Measurements from ENCODE around the gene EFS.
A peak's percentile ranks its signal among the peaks of the same experiment; 100 is the strongest.

EFS gene

DNA sequence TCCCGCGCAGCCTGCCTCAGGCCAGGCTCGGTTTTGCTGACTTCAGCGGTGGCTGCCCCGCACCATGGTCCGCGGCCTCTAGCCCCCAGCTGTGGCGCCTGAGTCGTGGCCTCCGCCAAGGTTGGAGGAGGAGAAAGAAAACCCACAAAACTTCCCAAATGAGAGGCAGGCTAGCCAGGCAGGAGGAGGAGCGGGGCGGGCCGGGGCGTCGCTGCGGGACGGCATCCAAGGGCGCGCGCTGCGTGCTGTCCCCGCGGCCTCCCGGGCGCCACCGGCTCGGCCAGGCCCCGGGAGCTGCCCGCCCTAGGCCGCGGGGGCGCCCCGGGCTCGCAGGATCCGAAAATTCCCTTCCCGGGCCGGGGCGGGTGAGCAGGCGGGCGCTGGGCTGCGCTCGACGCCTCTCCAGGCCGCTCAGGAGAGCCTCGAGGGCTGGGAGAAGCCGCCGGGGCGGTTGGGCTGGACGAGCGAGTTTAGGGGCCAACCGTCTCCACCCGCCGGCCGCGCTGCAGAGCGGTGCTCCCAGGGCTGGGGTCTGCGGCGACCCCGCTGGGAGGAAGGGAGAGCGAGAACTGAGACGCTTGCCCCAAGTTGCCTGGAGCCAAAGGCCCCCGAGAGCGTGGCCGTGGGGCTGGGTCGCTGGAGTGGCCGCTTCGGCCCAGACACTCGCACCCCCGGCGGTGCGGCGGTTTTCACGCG is at the start of gene EFS:
TSS of gene EFS (minus strand) at position 137 of the 696 bp plus-strand sequence. CDS start 147 bp downstream, outside the sequence.
- Histone ChIP-seq H3K27ac (peak within 1 kb of the TSS; percentile 99), H3K4me3 (ENCODE audit: low read depth, low read length) (peak within 1 kb of the TSS; percentile 79), H3K27me3 (ENCODE audit: insufficient read depth, low read depth, severe bottlenecking) (no peaks in the 10 kb centered on the region)

GRCh38 chr14:23414254-23414653 is 49.3 kb upstream of the EFS start:
- TF ChIP-seq CTCF (IDR thresholded peaks at IDR 0.05; ENCODE audit: low read depth, low read length): no peak
- no peak overlapping the region for H3K27ac ChIP-seq
- H3K9me3 ChIP-seq (ENCODE audit: severe bottlenecking): no peaks in the 10 kb centered on the region
- H3K36me3 ChIP-seq: no peaks in the 10 kb centered on the region
- DNase-seq: no peak
- no peak overlapping the region for H3K4me3 ChIP-seq (ENCODE audit: low read depth, low read length)
- H3K27me3 ChIP-seq (ENCODE audit: insufficient read depth, low read depth, severe bottlenecking): no peaks in the 10 kb centered on the region

More for the DNA sequence above, at the start of gene EFS:
- Histone ChIP-seq H3K36me3 (peaks cover 30% of the 10 kb centered on the region), H3K9me3 (ENCODE audit: severe bottlenecking) (no peaks in the 10 kb centered on the region)
- no peak for TF ChIP-seq CTCF (IDR thresholded peaks at IDR 0.05; ENCODE audit: low read depth, low read length)
- DNase-seq: no peak

- no peak for DNase-seq
- H3K27me3 ChIP-seq (ENCODE audit: insufficient read depth, low read depth, severe bottlenecking): no peaks in the 10 kb centered on the region
- TF ChIP-seq CTCF (IDR thresholded peaks at IDR 0.05; ENCODE audit: low read depth, low read length): no peak
- H3K36me3 ChIP-seq: no peaks in the 10 kb centered on the region
- H3K4me3 ChIP-seq (ENCODE audit: low read depth, low read length): no peak overlapping the region
- no peaks in the 10 kb centered on the region for H3K9me3 ChIP-seq (ENCODE audit: severe bottlenecking)
- H3K27ac ChIP-seq: no peak overlapping the region
Measured at GRCh38 chr14:23413681-23414080, 48.7 kb upstream of the EFS start.

- Histone ChIP-seq H3K27ac (no peak overlapping the region), H3K27me3 (ENCODE audit: insufficient read depth, low read depth, severe bottlenecking) (no peaks in the 10 kb centered on the region), H3K4me3 (ENCODE audit: low read depth, low read length) (no peak overlapping the region), H3K9me3 (ENCODE audit: severe bottlenecking) (no peaks in the 10 kb centered on the region), H3K36me3 (no peaks in the 10 kb centered on the region)
- DNase-seq: no peak
- no peak for TF ChIP-seq CTCF (IDR thresholded peaks at IDR 0.05; ENCODE audit: low read depth, low read length)
Measured at GRCh38 chr14:23411563-23412525, 46.9 kb upstream of the EFS start.

GRCh38 chr14:23409966-23410635 is 45.1 kb upstream of the EFS start:
- peak; percentile 44 for DNase-seq
- no peaks in the 10 kb centered on the region for H3K36me3 ChIP-seq
- no peak overlapping the region for H3K4me3 ChIP-seq (ENCODE audit: low read depth, low read length)
- no peak for TF ChIP-seq CTCF (IDR thresholded peaks at IDR 0.05; ENCODE audit: low read depth, low read length)
- H3K9me3 ChIP-seq (ENCODE audit: severe bottlenecking): no peaks in the 10 kb centered on the region
- H3K27me3 ChIP-seq (ENCODE audit: insufficient read depth, low read depth, severe bottlenecking): no peaks in the 10 kb centered on the region
- H3K27ac ChIP-seq: no peak overlapping the region

Measured in WERI-Rb-1 (cell line).